ENCODE measurements around the gene HES2.
"Not testable (repeated sequence)": the region's sequence is repeated elsewhere in the genome, so short reads cannot be mapped to it uniquely, and the experiment has no call there.

The HES2 gene

GRCh38 chr1:6453895-6454855, 34.5 kb upstream of the HES2 start:
- peaks cover 22 to 44% of the 10 kb centered on the region in 2 donors for H3K27me3 ChIP-seq (ENCODE audit: control insufficient read depth in 1 of 2, insufficient read depth in 2 of 2, low read length in 2 of 2)
- not testable (repeated sequence) for H3K27ac ChIP-seq (ENCODE audit: low read length); H3K9ac ChIP-seq (ENCODE audit: low read length in 2 of 2); H3K36me3 ChIP-seq (ENCODE audit: control insufficient read depth in 2 of 2, insufficient read depth in 2 of 2, low read length in 2 of 2); H3K4me1 ChIP-seq (ENCODE audit: control insufficient read depth, insufficient read depth, low read length); H3K9me3 ChIP-seq (ENCODE audit: control insufficient read depth in 2 of 2, low read length in 2 of 2); H3K4me3 ChIP-seq (ENCODE audit: low read length in 2 of 2)

GRCh38 chr1:6450943-6451373, 31.2 kb upstream of the HES2 start:
- Histone ChIP-seq H3K9ac (ENCODE audit: low read length in 2 of 2) (no peak overlapping the region), H3K36me3 (ENCODE audit: control insufficient read depth in 2 of 2, insufficient read depth in 2 of 2, low read length in 2 of 2) (no peaks in the 10 kb centered on the region), H3K27ac (ENCODE audit: low read length) (no peak overlapping the region), H3K4me3 (ENCODE audit: low read length in 2 of 2) (no peak overlapping the region), H3K9me3 (ENCODE audit: control insufficient read depth in 2 of 2, low read length in 2 of 2) (no peaks in the 10 kb centered on the region), H3K27me3 (ENCODE audit: control insufficient read depth in 1 of 2, insufficient read depth in 2 of 2, low read length in 2 of 2) (peaks cover 27 to 67% of the 10 kb centered on the region in 2 donors), H3K4me1 (ENCODE audit: control insufficient read depth, insufficient read depth, low read length) (peaks cover 18% of the 10 kb centered on the region)

GRCh38 chr1:6450486-6450885, 30.8 kb upstream of the HES2 start:
- H3K27ac ChIP-seq (ENCODE audit: low read length) = not testable (repeated sequence)
- peaks cover 27 to 64% of the 10 kb centered on the region in 2 donors for H3K27me3 ChIP-seq (ENCODE audit: control insufficient read depth in 1 of 2, insufficient read depth in 2 of 2, low read length in 2 of 2)

GRCh38 chr1:6450005-6450450, 30.3 kb upstream of the HES2 start:
- Histone ChIP-seq H3K27ac (ENCODE audit: low read length) (no peak overlapping the region), H3K27me3 (ENCODE audit: control insufficient read depth in 1 of 2, insufficient read depth in 2 of 2, low read length in 2 of 2) (peaks cover 31 to 59% of the 10 kb centered on the region in 2 donors), H3K4me1 (ENCODE audit: control insufficient read depth, insufficient read depth, low read length) (peaks cover 11% of the 10 kb centered on the region), H3K4me3 (ENCODE audit: low read length in 2 of 2) (no peak overlapping the region), H3K36me3 (ENCODE audit: control insufficient read depth in 2 of 2, insufficient read depth in 2 of 2, low read length in 2 of 2) (no peaks in the 10 kb centered on the region), H3K9me3 (ENCODE audit: control insufficient read depth in 2 of 2, low read length in 2 of 2) (no peaks in the 10 kb centered on the region), H3K9ac (ENCODE audit: low read length in 2 of 2) (no peak overlapping the region)

More at GRCh38 chr1:6450486-6450885, 30.8 kb upstream of the HES2 start:
- H3K4me1 ChIP-seq (ENCODE audit: control insufficient read depth, insufficient read depth, low read length) = peaks cover 16% of the 10 kb centered on the region
- not testable (repeated sequence) for H3K36me3 ChIP-seq (ENCODE audit: control insufficient read depth in 2 of 2, insufficient read depth in 2 of 2, low read length in 2 of 2); H3K9me3 ChIP-seq (ENCODE audit: control insufficient read depth in 2 of 2, low read length in 2 of 2); H3K4me3 ChIP-seq (ENCODE audit: low read length in 2 of 2); H3K9ac ChIP-seq (ENCODE audit: low read length in 2 of 2)

- H3K4me3 ChIP-seq (ENCODE audit: low read length in 2 of 2) = peak overlapping the region in 1 of 2 donors; percentile 22
- H3K4me1 ChIP-seq (ENCODE audit: control insufficient read depth, insufficient read depth, low read length) = peaks cover 9% of the 10 kb centered on the region
- H3K27me3 ChIP-seq (ENCODE audit: control insufficient read depth in 1 of 2, insufficient read depth in 2 of 2, low read length in 2 of 2) = peaks cover 34 to 52% of the 10 kb centered on the region in 2 donors
- H3K36me3 ChIP-seq (ENCODE audit: control insufficient read depth in 2 of 2, insufficient read depth in 2 of 2, low read length in 2 of 2) = no peaks in the 10 kb centered on the region
- no peaks in the 10 kb centered on the region for H3K9me3 ChIP-seq (ENCODE audit: control insufficient read depth in 2 of 2, low read length in 2 of 2)
- no peak overlapping the region for H3K27ac ChIP-seq (ENCODE audit: low read length)
- H3K9ac ChIP-seq (ENCODE audit: low read length in 2 of 2) = no peak overlapping the region
Observed at GRCh38 chr1:6448749-6449631, 29.3 kb upstream of the HES2 start.

- Histone ChIP-seq H3K27ac (ENCODE audit: low read length) (no peak overlapping the region), H3K9ac (ENCODE audit: low read length in 2 of 2) (no peak overlapping the region)
Observed at GRCh38 chr1:6447818-6448748, 28.4 kb upstream of the HES2 start.

GRCh38 chr1:6447016-6447817, 27.5 kb upstream of the HES2 start:
- Histone ChIP-seq H3K27ac (ENCODE audit: low read length) (no peak overlapping the region), H3K4me3 (ENCODE audit: low read length in 2 of 2) (no peak overlapping the region), H3K4me1 (ENCODE audit: control insufficient read depth, insufficient read depth, low read length) (peaks cover 9% of the 10 kb centered on the region), H3K9me3 (ENCODE audit: control insufficient read depth in 2 of 2, low read length in 2 of 2) (no peaks in the 10 kb centered on the region), H3K27me3 (ENCODE audit: control insufficient read depth in 1 of 2, insufficient read depth in 2 of 2, low read length in 2 of 2) (peaks cover 34 to 48% of the 10 kb centered on the region in 2 donors), H3K9ac (ENCODE audit: low read length in 2 of 2) (no peak overlapping the region), H3K36me3 (ENCODE audit: control insufficient read depth in 2 of 2, insufficient read depth in 2 of 2, low read length in 2 of 2) (no peaks in the 10 kb centered on the region)

More at GRCh38 chr1:6447818-6448748, 28.4 kb upstream of the HES2 start:
- H3K4me3 ChIP-seq (ENCODE audit: low read length in 2 of 2) = peak overlapping the region in 1 of 2 donors; percentile 22
- H3K4me1 ChIP-seq (ENCODE audit: control insufficient read depth, insufficient read depth, low read length) = peaks cover 9% of the 10 kb centered on the region
- H3K27me3 ChIP-seq (ENCODE audit: control insufficient read depth in 1 of 2, insufficient read depth in 2 of 2, low read length in 2 of 2) = peaks cover 34 to 52% of the 10 kb centered on the region in 2 donors
- no peaks in the 10 kb centered on the region for H3K36me3 ChIP-seq (ENCODE audit: control insufficient read depth in 2 of 2, insufficient read depth in 2 of 2, low read length in 2 of 2)
- H3K9me3 ChIP-seq (ENCODE audit: control insufficient read depth in 2 of 2, low read length in 2 of 2) = no peaks in the 10 kb centered on the region

GRCh38 chr1:6446665-6447015, 26.9 kb upstream of the HES2 start:
- H3K27ac ChIP-seq (ENCODE audit: low read length) = no peak overlapping the region
- H3K9me3 ChIP-seq (ENCODE audit: control insufficient read depth in 2 of 2, low read length in 2 of 2) = no peaks in the 10 kb centered on the region
- H3K9ac ChIP-seq (ENCODE audit: low read length in 2 of 2) = no peak overlapping the region
- H3K36me3 ChIP-seq (ENCODE audit: control insufficient read depth in 2 of 2, insufficient read depth in 2 of 2, low read length in 2 of 2) = no peaks in the 10 kb centered on the region
- no peak overlapping the region for H3K4me3 ChIP-seq (ENCODE audit: low read length in 2 of 2)
- peaks cover 34 to 48% of the 10 kb centered on the region in 2 donors for H3K27me3 ChIP-seq (ENCODE audit: control insufficient read depth in 1 of 2, insufficient read depth in 2 of 2, low read length in 2 of 2)
- H3K4me1 ChIP-seq (ENCODE audit: control insufficient read depth, insufficient read depth, low read length) = peaks cover 9% of the 10 kb centered on the region

- H3K36me3 ChIP-seq (ENCODE audit: control insufficient read depth in 2 of 2, insufficient read depth in 2 of 2, low read length in 2 of 2); H3K27ac ChIP-seq (ENCODE audit: low read length); H3K9me3 ChIP-seq (ENCODE audit: control insufficient read depth in 2 of 2, low read length in 2 of 2); H3K4me1 ChIP-seq (ENCODE audit: control insufficient read depth, insufficient read depth, low read length); H3K9ac ChIP-seq (ENCODE audit: low read length in 2 of 2); H3K4me3 ChIP-seq (ENCODE audit: low read length in 2 of 2): not testable (repeated sequence)
- peaks cover 38 to 47% of the 10 kb centered on the region in 2 donors for H3K27me3 ChIP-seq (ENCODE audit: control insufficient read depth in 1 of 2, insufficient read depth in 2 of 2, low read length in 2 of 2)
Observed at GRCh38 chr1:6445929-6446328, 26.2 kb upstream of the HES2 start.
